GM18526 (cell line): ENCODE results near the gene NEU4.

Experiments used
- POLR2A ChIP-seq: IDR thresholded peaks from 3 replicates; pipeline ENCODE4 v1.6.1; 2011; ENCODE audit not compliant: insufficient read length; ENCODE audit errors: extremely low read depth

NEU4 gene

GRCh38 chr2:241851325-241852115, 42.5 kb downstream of the NEU4 start:
- TF ChIP-seq POLR2A: no peak

- no peak for TF ChIP-seq POLR2A
Observed at GRCh38 chr2:241852116-241852980, 43.4 kb downstream of the NEU4 start.

GRCh38 chr2:241852981-241853631, 44.1 kb downstream of the NEU4 start:
- no peak for TF ChIP-seq POLR2A

- no peak for TF ChIP-seq POLR2A
Observed at GRCh38 chr2:241853651-241854341, 44.8 kb downstream of the NEU4 start.

- TF ChIP-seq POLR2A: no peak
Observed at GRCh38 chr2:241854342-241855244, 45.6 kb downstream of the NEU4 start.

GRCh38 chr2:241855245-241855887, 46.4 kb downstream of the NEU4 start:
- TF ChIP-seq POLR2A: no peak

- TF ChIP-seq POLR2A: no peak
Observed at GRCh38 chr2:241855888-241856422, 47.0 kb downstream of the NEU4 start.

GRCh38 chr2:241857041-241857541, 48.1 kb downstream of the NEU4 start:
- no peak for TF ChIP-seq POLR2A

GRCh38 chr2:241857572-241858121, 48.7 kb downstream of the NEU4 start:
- no peak for TF ChIP-seq POLR2A

GRCh38 chr2:241858206-241859016, 49.4 kb downstream of the NEU4 start, which contains the start of gene PDCD1:
TSS of gene PDCD1 (minus strand) at chr2:241858894. CDS start at chr2:241858838, 56 bp downstream.
- TF ChIP-seq POLR2A: peak; percentile 93

GRCh38 chr2:241859017-241859435, 50.0 kb downstream of the NEU4 start:
- no peak for TF ChIP-seq POLR2A
